HCT116 (cell line): ENCODE data around the gene S1PR2. TPM values are rescaled to one million over a fixed set of nuclear protein-coding genes. Genes with fewer than 3 reads are reported as not detected.

ENCODE experiments used
- ATAC-seq: fragments of 200-7000 bp; cut with Tn5 transposase; 2 replicates; pipeline ENCODE4 v1.9.1; 2020; ENCODE audit warnings: mild to moderate bottlenecking, moderate library complexity
- BruUV-seq: library from RNA; stranded (reverse); fragments of 400-500 nt; replicated peaks from 2 replicates; lab custom pipeline; 2021; lab: Mats Ljungman, UMichigan
- CTCF ChIA-PET: fragments of 300-600 bp; sonication (Branson Sonifier 250); formaldehyde crosslinking; loops from one replicate; lab custom pipeline; 2021; ENCODE audit warnings: antibody characterized with exemption; lab: Charles Lee
- POLR2A ChIA-PET: fragments of 300-600, 350-600 bp; sonication (Branson Sonifier 250); formaldehyde crosslinking; loops from one replicate; lab custom pipeline; 2021; ENCODE audit warnings: antibody characterized with exemption; lab: Charles Lee
- RAD21 ChIA-PET, 2 experiments: fragments of 300-600 bp; sonication (Branson Sonifier 250); formaldehyde crosslinking; loops; one replicate each; lab custom pipeline; 2023; ENCODE audit warnings: low total read pairs in 2 of 2; ENCODE audit not compliant: uncharacterized antibody in 2 of 2, unreplicated experiment in 2 of 2, low non-redundant PET in 1 of 2; lab: Charles Lee
- DNase-seq: peaks from one replicate; pipeline ENCODE4 v3.0.0-alpha.2; 2010; ENCODE audit warnings: low read depth, low spot score
- H2AFZ ChIP-seq: fragments of 200-600 bp; shearing (Covaris generic), sonication (generic); 2 replicates; pipeline ENCODE4 v1.6.1; 2017; ENCODE audit warnings: low read depth, mixed run types, mixed read lengths, antibody characterized with exemption, low read length; ENCODE audit not compliant: poor library complexity, severe bottlenecking
- H3K27ac ChIP-seq: 2 replicates; pipeline ENCODE4 v1.5.1; 2012; ENCODE audit warnings: low read depth, low read length
- H3K27me3 ChIP-seq: fragments of 200-600 bp; sonication (generic); 2 replicates; pipeline ENCODE4 v1.6.1; 2016; ENCODE audit warnings: mixed run types, low read length, mixed read lengths; ENCODE audit not compliant: insufficient read depth
- H3K36me3 ChIP-seq, 2 experiments: fragments of 200-500 bp in 1 of 2; fragments of 200-600 bp in 1 of 2; sonication (Bioruptor generic) in 1 of 2; sonication (generic) in 1 of 2; 2 replicates each; pipeline versions ENCODE4 v1.5.1 to v1.6.1; 2014 to 2016; ENCODE audit warnings: low read length in 2 of 2, inconsistent platforms in 1 of 2, mixed read lengths in 1 of 2, mixed run types in 1 of 2; ENCODE audit not compliant: insufficient read depth in 2 of 2, control insufficient read depth in 1 of 2
- H3K4me1 ChIP-seq, 2 experiments: fragments of 200-600 bp in 1 of 2; sonication (generic) in 1 of 2; 2 replicates each; pipeline versions ENCODE4 v1.5.1 to v1.6.1; 2012 to 2017; ENCODE audit warnings: low read length in 2 of 2, inconsistent platforms in 1 of 2, mild to moderate bottlenecking in 1 of 2, mixed read lengths in 1 of 2, mixed run types in 1 of 2, moderate library complexity in 1 of 2; ENCODE audit not compliant: insufficient read depth in 2 of 2, control insufficient read depth in 1 of 2
- H3K4me2 ChIP-seq: fragments of 200-600 bp; sonication (generic); 2 replicates; pipeline ENCODE4 v1.6.1; 2017; ENCODE audit warnings: mixed run types, low read length, mixed read lengths
- H3K4me3 ChIP-seq, 2 experiments: fragments of 200-600 bp in 1 of 2; sonication (generic) in 1 of 2; replicated peaks in 1 of 2; 2 replicates each; pipeline ENCODE4 v1.5.1; 2011 to 2016; ENCODE audit warnings: low read length in 2 of 2, control low read depth in 1 of 2, low read depth in 1 of 2, mild to moderate bottlenecking in 1 of 2, mixed read lengths in 1 of 2, mixed run types in 1 of 2
- H3K79me2 ChIP-seq: fragments of 200-600 bp; sonication (generic); 2 replicates; pipeline ENCODE4 v1.6.1; 2017; ENCODE audit warnings: mild to moderate bottlenecking, mixed run types, low read length, moderate library complexity, mixed read lengths; ENCODE audit not compliant: insufficient read depth
- H3K9ac ChIP-seq: fragments of 200-600 bp; sonication (generic); 2 replicates; pipeline ENCODE4 v1.6.1; 2016; ENCODE audit warnings: low read length, mixed read lengths
- H3K9me2 ChIP-seq: fragments of 200-600 bp; sonication (generic), shearing (Covaris generic); 2 replicates; pipeline ENCODE4 v1.6.1; 2017; ENCODE audit warnings: mixed run types, mild to moderate bottlenecking, moderate library complexity; ENCODE audit not compliant: insufficient read depth
- H3K9me3 ChIP-seq, 2 experiments: fragments of 200-500 bp in 1 of 2; fragments of 200-600 bp in 1 of 2; sonication (Bioruptor generic) in 1 of 2; sonication (generic) in 1 of 2; 2 replicates each; pipeline ENCODE4 v1.6.1; 2014 to 2017; ENCODE audit warnings: low read length in 2 of 2, mixed read lengths in 2 of 2, inconsistent platforms in 1 of 2, low read depth in 1 of 2, mild to moderate bottlenecking in 1 of 2, mixed run types in 1 of 2, moderate library complexity in 1 of 2; ENCODE audit not compliant: control insufficient read depth in 1 of 2, insufficient read depth in 1 of 2
- H4K20me1 ChIP-seq: fragments of 200-600 bp; sonication (generic), shearing (Covaris generic); 2 replicates; pipeline ENCODE4 v1.6.1; 2017; ENCODE audit warnings: mixed run types, mild to moderate bottlenecking, moderate library complexity; ENCODE audit not compliant: insufficient read depth
- CBX3 ChIP-seq: IDR thresholded peaks from 2 replicates; pipeline ENCODE4 v1.6.1; 2012; ENCODE audit warnings: low read depth
- CEBPB ChIP-seq: IDR thresholded peaks from 2 replicates; pipeline ENCODE4 v1.6.1; 2012; ENCODE audit warnings: low read depth
- EGR1 ChIP-seq: IDR thresholded peaks from 2 replicates; pipeline ENCODE4 v1.6.1; 2012; ENCODE audit warnings: low read depth
- MAX ChIP-seq: IDR thresholded peaks from 2 replicates; pipeline ENCODE4 v1.6.1; 2012
- POLR2A ChIP-seq: IDR thresholded peaks from 2 replicates; pipeline ENCODE4 v1.7.0; 2011; ENCODE audit warnings: borderline replicate concordance; ENCODE audit not compliant: insufficient read depth, insufficient read length; ENCODE audit errors: extremely low read depth
- REST ChIP-seq: IDR thresholded peaks from 2 replicates; pipeline ENCODE4 v1.6.1; 2012; ENCODE audit warnings: low read depth
- SP1 ChIP-seq: IDR thresholded peaks from 2 replicates; pipeline ENCODE4 v1.6.1; 2012; ENCODE audit warnings: low read depth
- ZFX ChIP-seq: fragments of 450-650 bp; IDR thresholded peaks from 2 replicates; pipeline ENCODE4 v1.6.1; 2017
- intact Hi-C: fragments of 100-400 bp; cut with micrococcal nuclease; formaldehyde crosslinking; loops from 2 replicates; pipeline ENCODE4 v1.10.0; 2022
- total RNA-seq: library from RNA; stranded (reverse); gene quantifications from one replicate; pipeline ENCODE4 v1.2.1, GENCODE V29; 2021; ENCODE audit not compliant: unreplicated experiment

S1PR2 gene
- total RNA-seq, 1 experiment from 2014 or later = 6.1 TPM

GRCh38 chr19:10270180-10270615 lies 39.1 kb upstream of the S1PR2 start:
- RAD21 ChIA-PET = interaction anchor here (0.6 to 3.2 kb wide), 7 partner anchors 47 to 120 kb away, joined by 3 to 31 read pairs (median 3); partner anchors contain the start of gene TYK2 (in 1 of the 2)
- Histone ChIP-seq H2AFZ (peak overlapping the region; percentile 85), H3K27ac (peak overlapping the region; percentile 28; the same call in 1 of the 2 replicates), H4K20me1 (no peaks in the 10 kb centered on the region), H3K4me2 (peak overlapping the region; percentile 79), H3K36me3 (peaks cover 0 to 4% of the 10 kb centered on the region in 2 experiments; a peak in 2 of 4 replicates), H3K27me3 (no peaks in the 10 kb centered on the region), H3K4me3 (peak overlapping the region; percentile 33 to 49), H3K4me1 (peaks cover 7 to 22% of the 10 kb centered on the region in 2 experiments; a peak in 3 of 4 replicates), H3K79me2 (no peaks in the 10 kb centered on the region), H3K9ac (peak overlapping the region; percentile 50; the same call in 1 of the 2 replicates), H3K9me2 (no peaks in the 10 kb centered on the region), H3K9me3 (no peaks in the 10 kb centered on the region)
- CTCF ChIA-PET = interaction anchor here (1.1 to 7.2 kb wide), 4 partner anchors 10 to 121 kb away, joined by 3 to 131 read pairs (median 24); partner anchors contain the start of gene RAVER1
- intact Hi-C loops = no loop called here
- no TSS peak for BruUV-seq
- ATAC-seq (no peak), DNase-seq (no peak)
- POLR2A ChIA-PET = no interaction called here
- TF ChIP-seq CBX3 (no peak), SP1 (no peak), ZFX (no peak), CEBPB (no peak), EGR1 (no peak), REST (no peak), MAX (no peak), POLR2A (no peak)
